H1 (cell line): ENCODE results near the gene CCDC83. TPM values are rescaled to one million over a fixed set of nuclear protein-coding genes. Genes with fewer than 3 reads are reported as not detected.
"Not testable (repeated sequence)": the region's sequence is repeated elsewhere in the genome, so short reads cannot be mapped to it uniquely, and the experiment has no call there.

Experiments
- CTCF ChIA-PET: fragments of 300-600 bp; sonication (Branson Sonifier 250); formaldehyde crosslinking; loops from one replicate; lab custom pipeline; 2021; ENCODE audit not compliant: partially characterized antibody; lab: Charles Lee
- POLR2A ChIA-PET: fragments of 300-600 bp; sonication (Branson Sonifier 250); formaldehyde crosslinking; loops from one replicate; lab custom pipeline; 2021; ENCODE audit warnings: inconsistent platforms; ENCODE audit not compliant: partially characterized antibody; lab: Charles Lee
- DNase-seq, 2 experiments: peaks; one replicate each; pipeline versions ENCODE4 v3.0.0 to v3.0.0-alpha.2; 2010 to 2022; ENCODE audit warnings: low spot score in 2 of 2, low read depth in 1 of 2, mixed read lengths in 1 of 2
- FAIRE-seq: peaks from 2 replicates; lab custom pipeline; 2011; peaks lifted over from hg19 to GRCh38; lab: Jason Lieb, UNC
- H2AFZ ChIP-seq: 2 replicates; pipeline ENCODE4 v1.8.1; 2012; ENCODE audit warnings: low read length, inconsistent platforms
- H2AK5ac ChIP-seq: 2 replicates; pipeline ENCODE4 v1.6.1; 2013; ENCODE audit warnings: low read depth, low read length
- H2BK120ac ChIP-seq: replicated peaks from 2 replicates; pipeline ENCODE3; 2013; ENCODE audit warnings: low read depth, low read length, inconsistent platforms
- H2BK12ac ChIP-seq: 2 replicates; pipeline ENCODE4 v1.6.1; 2013; ENCODE audit warnings: low read depth, low read length
- H2BK15ac ChIP-seq: 2 replicates; pipeline ENCODE4 v1.6.1; 2013; ENCODE audit warnings: low read length
- H2BK20ac ChIP-seq: 2 replicates; pipeline ENCODE4 v1.6.1; 2013; ENCODE audit warnings: low read length
- H2BK5ac ChIP-seq: 2 replicates; pipeline ENCODE4 v1.6.1; 2013; ENCODE audit warnings: low read depth, low read length
- H3K14ac ChIP-seq: 2 replicates; pipeline ENCODE4 v1.6.1; 2013; ENCODE audit warnings: inconsistent platforms; ENCODE audit not compliant: insufficient read length
- H3K18ac ChIP-seq: 2 replicates; pipeline ENCODE4 v1.6.1; 2013; ENCODE audit warnings: low read length; ENCODE audit errors: extremely low read depth
- H3K23ac ChIP-seq: 2 replicates; pipeline ENCODE4 v1.6.1; 2013; ENCODE audit warnings: inconsistent platforms; ENCODE audit not compliant: insufficient read length
- H3K23me2 ChIP-seq: 2 replicates; pipeline ENCODE4 v1.6.1; 2013; ENCODE audit warnings: low read depth, low read length
- H3K27ac ChIP-seq: 2 replicates; pipeline ENCODE4 v1.6.1; 2011; ENCODE audit warnings: low read depth, low read length, inconsistent platforms
- H3K27me3 ChIP-seq, 4 experiments: replicated peaks in 1 of 4; 1 replicate in 1 of 4; 2 replicates in 3 of 4; pipeline versions ENCODE4 v1.6.1 to v1.8.1; 2011 to 2013; ENCODE audit warnings: low read length in 3 of 4, mild to moderate bottlenecking in 3 of 4, inconsistent platforms in 2 of 4, mixed read lengths in 2 of 4, moderate library complexity in 1 of 4; ENCODE audit not compliant: control insufficient read depth in 3 of 4, insufficient read depth in 3 of 4; ENCODE audit errors: extremely low read depth in 1 of 4
- H3K36me3 ChIP-seq, 4 experiments: 2 replicates each; pipeline versions ENCODE4 v1.6.1 to v1.8.1; 2011 to 2013; ENCODE audit warnings: mild to moderate bottlenecking in 4 of 4, low read length in 3 of 4, moderate library complexity in 2 of 4, control low read depth in 1 of 4, inconsistent platforms in 1 of 4; ENCODE audit not compliant: insufficient read depth in 4 of 4, control insufficient read depth in 2 of 4
- H3K4ac ChIP-seq: replicated peaks from 2 replicates; pipeline ENCODE3; 2013; ENCODE audit warnings: low read length, low read depth, mixed read lengths, inconsistent platforms; ENCODE audit not compliant: insufficient read length
- H3K4me1 ChIP-seq, 4 experiments: replicated peaks in 1 of 4; 1 replicate in 1 of 4; 2 replicates in 3 of 4; pipeline versions ENCODE4 v1.6.1 to v1.8.1; 2011 to 2013; ENCODE audit warnings: low read length in 3 of 4, inconsistent platforms in 2 of 4, mixed read lengths in 1 of 4; ENCODE audit not compliant: insufficient read depth in 4 of 4, control insufficient read depth in 3 of 4
- H3K4me2 ChIP-seq, 2 experiments: 2 replicates each; pipeline versions ENCODE4 v1.6.1 to v1.8.1; 2011 to 2013; ENCODE audit warnings: low read depth in 2 of 2, low read length in 2 of 2, control low read depth in 1 of 2, inconsistent platforms in 1 of 2, mild to moderate bottlenecking in 1 of 2; ENCODE audit not compliant: insufficient read depth in 1 of 2
- H3K4me3 ChIP-seq, 4 experiments: fragments of 200-600, 300-600 bp in 1 of 4; sonication (generic), shearing (Covaris generic), sonication (Bioruptor Twin) in 1 of 4; 2 replicates each; pipeline versions ENCODE4 v1.5.1 to v1.8.1; 2011 to 2016; ENCODE audit warnings: low read length in 4 of 4, low read depth in 3 of 4, control low read depth in 2 of 4, inconsistent platforms in 2 of 4, mild to moderate bottlenecking in 2 of 4, mixed read lengths in 1 of 4, moderate library complexity in 1 of 4; ENCODE audit not compliant: insufficient read depth in 2 of 4; ENCODE audit errors: extremely low read depth in 1 of 4
- H3K56ac ChIP-seq: replicated peaks from 2 replicates; pipeline ENCODE3; 2013; ENCODE audit warnings: low read depth, mild to moderate bottlenecking, mixed read lengths, low read length, inconsistent platforms; ENCODE audit not compliant: insufficient read length
- H3K79me1 ChIP-seq: 2 replicates; pipeline ENCODE4 v1.6.1; 2013; ENCODE audit warnings: low read depth, low read length, control low read depth
- H3K79me2 ChIP-seq, 2 experiments: 2 replicates each; pipeline versions ENCODE4 v1.6.1 to v1.8.1; 2012 to 2013; ENCODE audit warnings: low read length in 2 of 2, mild to moderate bottlenecking in 2 of 2, inconsistent platforms in 1 of 2; ENCODE audit not compliant: insufficient read depth in 2 of 2, control insufficient read depth in 1 of 2
- H3K9ac ChIP-seq, 4 experiments: replicated peaks in 1 of 4; 1 replicate in 1 of 4; 2 replicates in 3 of 4; pipeline versions ENCODE4 v1.6.1 to v1.8.1; 2011 to 2013; ENCODE audit warnings: low read depth in 3 of 4, low read length in 3 of 4, control low read depth in 2 of 4, mild to moderate bottlenecking in 2 of 4, moderate library complexity in 2 of 4, inconsistent platforms in 1 of 4; ENCODE audit errors: extremely low read depth in 1 of 4
- H3K9me3 ChIP-seq, 2 experiments: 2 replicates each; pipeline versions ENCODE4 v1.6.1 to v1.8.1; 2012 to 2013; ENCODE audit warnings: mild to moderate bottlenecking in 2 of 2, moderate library complexity in 2 of 2, control low read depth in 1 of 2, inconsistent platforms in 1 of 2, low read depth in 1 of 2, low read length in 1 of 2, mixed read lengths in 1 of 2; ENCODE audit not compliant: insufficient read depth in 2 of 2
- H4K20me1 ChIP-seq, 2 experiments: replicated peaks in 1 of 2; 2 replicates each; pipeline versions ENCODE3 to v1.8.1; 2011 to 2013; ENCODE audit warnings: inconsistent platforms in 2 of 2, low read length in 2 of 2, mild to moderate bottlenecking in 1 of 2; ENCODE audit not compliant: insufficient read depth in 2 of 2, control insufficient read depth in 1 of 2
- H4K5ac ChIP-seq: 2 replicates; pipeline ENCODE4 v1.6.1; 2013; ENCODE audit warnings: low read length, low read depth, mixed read lengths, inconsistent platforms; ENCODE audit not compliant: insufficient read length
- H4K8ac ChIP-seq: 2 replicates; pipeline ENCODE4 v1.8.0; 2013; ENCODE audit warnings: mild to moderate bottlenecking, moderate library complexity, low read length, inconsistent platforms; ENCODE audit not compliant: insufficient read depth; ENCODE audit errors: extremely low read depth
- H4K91ac ChIP-seq: replicated peaks from 2 replicates; pipeline ENCODE3; 2013; ENCODE audit warnings: low read length, mixed read lengths, inconsistent platforms; ENCODE audit not compliant: insufficient read length
- EP300 ChIP-seq, 2 experiments: IDR thresholded peaks; 1 replicate in 1 of 2; 2 replicates in 1 of 2; pipeline ENCODE4 v1.6.1; 2011 to 2012; ENCODE audit warnings: low read depth in 2 of 2, low read length in 2 of 2, mild to moderate bottlenecking in 2 of 2, borderline replicate concordance in 1 of 2, inconsistent platforms in 1 of 2, moderate library complexity in 1 of 2
- WGBS, 2 experiments: shearing (Covaris generic) in 1 of 2; methylation state at CpG; one replicate each; pipeline versions ENCODE4 v1.1.6 to v1.1.7; 2013 to 2015; ENCODE audit warnings: low lambda C conversion rate in 2 of 2, mixed read lengths in 2 of 2, inconsistent platforms in 1 of 2, low coverage in 1 of 2, missing lambda C conversion rate in 1 of 2; ENCODE audit not compliant: insufficient replicate concordance in 2 of 2, insufficient coverage in 1 of 2, insufficient read length in 1 of 2; ENCODE audit errors: extremely low coverage in 1 of 2, missing lambda C conversion rate in 1 of 2; 5-methylcytosine and 5-hydroxymethylcytosine counted together
- polyA plus RNA-seq, 7 experiments: library from polyadenylated mRNA; depleted of rRNA in 3 of 7; stranded (reverse) in 5 of 7; unstranded in 2 of 7; fragments of >200 nt in 5 of 7; fragments of 200-250 nt in 2 of 7; gene quantifications; 1 replicate in 5 of 7; 2 replicates in 1 of 7; 4 replicates in 1 of 7; pipeline versions ENCODE4 v1.2.1 to v1.2.3, GENCODE V29; 2011 to 2013; ENCODE audit warnings: missing spikeins in 2 of 7, mixed read lengths in 2 of 7
- total RNA-seq: library from RNA; stranded (reverse); fragmentation: NEBNext Ultra II Directional; extraction: Animal tissue kit (Norgen Biotek cat#: 25700); gene quantifications from 2 replicates; pipeline ENCODE4 v1.2.1, GENCODE V29; 2021

Gene CCDC83
- total and polyA plus RNA-seq, 2 of the 8 experiments (the other 6 are each of a cell fraction or from before 2014, with no cell fraction given), result not detected

DNA sequence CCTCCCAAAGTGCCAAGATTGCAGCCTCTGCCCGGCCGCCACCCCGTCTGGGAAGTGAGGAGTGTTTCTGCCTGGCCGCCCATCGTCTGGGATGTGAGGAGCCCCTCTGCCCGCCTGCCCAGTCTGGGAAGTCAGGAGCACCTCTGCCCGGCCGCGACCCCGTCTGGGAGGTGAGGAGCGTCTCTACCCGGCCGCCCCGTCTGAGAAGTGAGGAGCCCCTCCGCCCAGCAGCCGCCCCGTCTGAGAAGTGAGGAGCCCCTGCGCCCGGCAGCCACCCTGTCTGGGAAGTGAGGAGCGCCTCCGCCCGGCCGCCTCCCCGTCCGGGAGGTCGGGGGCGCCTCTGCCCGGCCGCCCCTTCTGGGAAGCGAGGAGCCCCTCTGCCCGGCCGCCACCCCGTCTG lies 2.4 kb upstream of the CCDC83 start:
- H2AFZ ChIP-seq, DNase-seq, H3K18ac ChIP-seq, H2BK20ac ChIP-seq, H3K4me2 ChIP-seq, H3K27me3 ChIP-seq, H2BK120ac ChIP-seq, H3K79me2 ChIP-seq, CTCF ChIA-PET, H3K9ac ChIP-seq, H4K91ac ChIP-seq, H2BK12ac ChIP-seq, H3K79me1 ChIP-seq, H4K8ac ChIP-seq, H3K4ac ChIP-seq, H3K4me1 ChIP-seq, H3K23me2 ChIP-seq, H3K27ac ChIP-seq, H3K14ac ChIP-seq, H4K5ac ChIP-seq, H3K4me3 ChIP-seq, H4K20me1 ChIP-seq, H2BK5ac ChIP-seq, H3K56ac ChIP-seq, FAIRE-seq, H2BK15ac ChIP-seq, H3K23ac ChIP-seq, H2AK5ac ChIP-seq: not testable (repeated sequence)
- POLR2A ChIA-PET, result interaction anchor here (1.2 kb wide), 1 partner anchor 55 kb away, joined by 3 read pairs; no protein-coding TSS in a partner anchor
- H3K9me3 ChIP-seq, result peaks cover 4 to 19% of the 10 kb centered on the region in 2 experiments; a peak in 3 of 4 replicates
- H3K36me3 ChIP-seq, result peaks cover 0 to 13% (median 0%) of the 10 kb centered on the region in 4 experiments; a peak in 2 of 8 replicates
- 98% methylated on average over 8 of the region's 33 CpGs; no CpG with 5 or more reads in 1 of the 2 experiments for WGBS, 2 experiments
- TF ChIP-seq EP300 (IDR thresholded peaks at IDR 0.05; ENCODE audit: borderline replicate concordance in 1 of 2, low read depth in 2 of 2, low read length in 2 of 2), result peak in 1 of 2 experiments; percentile 7; a peak in 1 of 3 replicates
